Renal cortical epithelial cell (primary cell): Measurements from ENCODE around the gene SHCBP1L. TPM values are rescaled to one million over a fixed set of nuclear protein-coding genes. Genes with fewer than 3 reads are reported as not detected.
"Not testable (repeated sequence)": the region's sequence is repeated elsewhere in the genome, so short reads cannot be mapped to it uniquely, and the experiment has no call there.

Experiments used
- DNase-seq: peaks from one replicate; pipeline ENCODE4 v3.0.0-alpha.2; 2011; ENCODE audit warnings: low read depth
- total RNA-seq: library from RNA; depleted of rRNA; stranded (reverse); fragments of >200 nt; gene quantifications from 2 replicates; pipeline ENCODE4 v1.2.3, GENCODE V29; 2014

The SHCBP1L gene
- total RNA-seq, 1 donor from 2014 or later = 0.20 TPM

- no peak for DNase-seq
These were observed 12.1 kb upstream of the SHCBP1L start for GRCh38 chr1:182965096-182965495.

- peak; percentile 90 for DNase-seq
These were observed 9.7 kb upstream of the SHCBP1L start for GRCh38 chr1:182962554-182963115.

- DNase-seq = no peak
These were observed 7.1 kb upstream of the SHCBP1L start for GRCh38 chr1:182960046-182960445.

- no peak for DNase-seq
These were observed 5.0 kb upstream of the SHCBP1L start for GRCh38 chr1:182957902-182958395.

- DNase-seq = no peak
These were observed 3.9 kb upstream of the SHCBP1L start for GRCh38 chr1:182956708-182957365.

- DNase-seq = peak; percentile 95
These were observed 2.9 kb upstream of the SHCBP1L start for GRCh38 chr1:182955596-182956588.

- DNase-seq = no peak
These were observed 860 bp upstream of the SHCBP1L start for GRCh38 chr1:182953826-182954225.

- not testable (repeated sequence) for DNase-seq
These were observed 9.6 kb downstream of the SHCBP1L start for GRCh38 chr1:182943336-182943735.

- DNase-seq = not testable (repeated sequence)
These were observed 10.8 kb downstream of the SHCBP1L start for GRCh38 chr1:182942145-182942544.

GRCh38 chr1:182939413-182939812, 13.6 kb downstream of the SHCBP1L start:
- DNase-seq = no peak

GRCh38 chr1:182935716-182936115, 17.2 kb downstream of the SHCBP1L start:
- DNase-seq = no peak

- no peak for DNase-seq
These were observed 22.0 kb downstream of the SHCBP1L start for GRCh38 chr1:182930985-182931384.

GRCh38 chr1:182927693-182928433, 25.1 kb downstream of the SHCBP1L start:
- DNase-seq = no peak

- DNase-seq = no peak
These were observed 27.3 kb downstream of the SHCBP1L start for GRCh38 chr1:182925661-182926060.

- DNase-seq = no peak
These were observed 35.6 kb downstream of the SHCBP1L start for GRCh38 chr1:182917378-182917777.

GRCh38 chr1:182913401-182913800, 39.6 kb downstream of the SHCBP1L start:
- no peak for DNase-seq

GRCh38 chr1:182910143-182910542, 42.8 kb downstream of the SHCBP1L start:
- no peak for DNase-seq

- no peak for DNase-seq
These were observed 43.4 kb downstream of the SHCBP1L start for GRCh38 chr1:182909578-182909977.

GRCh38 chr1:182905321-182905720, 47.6 kb downstream of the SHCBP1L start:
- DNase-seq = no peak

GRCh38 chr1:182901946-182902345, 51.0 kb downstream of the SHCBP1L start:
- DNase-seq = not testable (repeated sequence)

- DNase-seq = no peak
These were observed 55.3 kb downstream of the SHCBP1L start for GRCh38 chr1:182897696-182898095.
